SK-N-SH treated with all-trans-retinoic acid at 6 μM for 48 hours (cell line): ENCODE results near the gene ANKRD62.

ENCODE experiments used
- ATAC-seq: fragments of 200-7000 bp; cut with Tn5 transposase; 3 replicates; pipeline ENCODE4 v1.9.1; 2020; ENCODE audit warnings: mild to moderate bottlenecking, moderate library complexity
- ARNTL ChIP-seq: fragments of 450-650 bp; formaldehyde crosslinking; IDR thresholded peaks from 2 replicates; pipeline ENCODE4 v1.5.0; 2020; ENCODE audit warnings: low read depth, mild to moderate bottlenecking, moderate library complexity, borderline replicate concordance
- BACH2 ChIP-seq: fragments of 250-450 bp; sonication (Bioruptor Pico); IDR thresholded peaks from 2 replicates; pipeline ENCODE4 v1.9.0; 2021; ENCODE audit warnings: mild to moderate bottlenecking, borderline replicate concordance
- ESRRG ChIP-seq: fragments of 250-450 bp; sonication (Bioruptor Pico); IDR thresholded peaks from 2 replicates; pipeline ENCODE4 v1.6.1; 2021; ENCODE audit warnings: mild to moderate bottlenecking
- GLIS3 ChIP-seq: fragments of 250-450 bp; sonication (Bioruptor Pico); IDR thresholded peaks from 2 replicates; pipeline ENCODE4 v1.5.0; 2020; ENCODE audit warnings: mild to moderate bottlenecking, moderate library complexity
- ISL1 ChIP-seq: fragments of 250-450 bp; sonication (Bioruptor Pico); IDR thresholded peaks from 2 replicates; pipeline ENCODE4 v2.1.2; 2022; ENCODE audit warnings: mild to moderate bottlenecking, moderate library complexity
- OSR1 ChIP-seq: fragments of 250-450 bp; sonication (Bioruptor Pico); IDR thresholded peaks from 2 replicates; pipeline ENCODE4 v1.8.0; 2022; ENCODE audit warnings: moderate library complexity, mild to moderate bottlenecking, inconsistent platforms
- PPARA ChIP-seq: fragments of 250-450 bp; sonication (Bioruptor Pico); IDR thresholded peaks from 2 replicates; pipeline ENCODE4 v1.5.0; 2020; ENCODE audit warnings: mild to moderate bottlenecking, borderline replicate concordance
- TCF4 ChIP-seq: fragments of 250-450 bp; sonication (Bioruptor Pico); IDR thresholded peaks from 2 replicates; pipeline ENCODE4 v1.8.0; 2021; ENCODE audit warnings: mild to moderate bottlenecking, moderate library complexity, borderline replicate concordance
- TOX ChIP-seq: fragments of 250-450 bp; sonication (Bioruptor Pico); IDR thresholded peaks from 2 replicates; pipeline ENCODE4 v1.8.0; 2021; ENCODE audit warnings: mild to moderate bottlenecking, moderate library complexity, borderline replicate concordance
- ZC3H10 ChIP-seq: fragments of 250-450 bp; sonication (Bioruptor Pico); IDR thresholded peaks from 2 replicates; pipeline ENCODE4 v1.5.1; 2021; ENCODE audit warnings: mild to moderate bottlenecking, moderate library complexity
- ZFP3 ChIP-seq: fragments of 250-450 bp; sonication (Bioruptor Pico); IDR thresholded peaks from 2 replicates; pipeline ENCODE4 v1.5.0; 2020; ENCODE audit warnings: mild to moderate bottlenecking, moderate library complexity
- ZFP30 ChIP-seq: fragments of 450-650 bp; formaldehyde crosslinking; IDR thresholded peaks from 2 replicates; pipeline ENCODE4 v1.5.0; 2022; ENCODE audit warnings: mild to moderate bottlenecking, moderate library complexity
- ZNF565 ChIP-seq: fragments of 450-650 bp; formaldehyde crosslinking; conservative IDR thresholded peaks from 2 replicates; pipeline ENCODE4 v1.5.0; 2020; ENCODE audit warnings: low read depth, mild to moderate bottlenecking, moderate library complexity
- ZNF70 ChIP-seq: fragments of 450-650 bp; formaldehyde crosslinking; IDR thresholded peaks from 2 replicates; pipeline ENCODE4 v1.5.0; 2020; ENCODE audit warnings: mild to moderate bottlenecking, moderate library complexity
- ZNF8 ChIP-seq: fragments of 450-650 bp; formaldehyde crosslinking; IDR thresholded peaks from 2 replicates; pipeline ENCODE4 v1.5.0; 2020; ENCODE audit warnings: mild to moderate bottlenecking, moderate library complexity
- TF ChIP-seq, protein P1 (sequence below): fragments of 250-450 bp; sonication (Bioruptor Pico); IDR thresholded peaks from 2 replicates; pipeline ENCODE4 v1.5.0; 2020; ENCODE audit warnings: mild to moderate bottlenecking, moderate library complexity
- TF ChIP-seq, protein P2 (sequence below): fragments of 250-450 bp; sonication (Bioruptor Pico); IDR thresholded peaks from 2 replicates; pipeline ENCODE4 v1.5.1; 2021; ENCODE audit warnings: mild to moderate bottlenecking, moderate library complexity
- TF ChIP-seq, protein P3 (sequence below): fragments of 250-450 bp; sonication (Bioruptor Pico); IDR thresholded peaks from 2 replicates; pipeline ENCODE4 v1.8.0; 2021; ENCODE audit warnings: low read depth, mild to moderate bottlenecking, moderate library complexity, borderline replicate concordance
- TF ChIP-seq, protein P4 (sequence below): fragments of 250-450 bp; sonication (Bioruptor Pico); IDR thresholded peaks from 2 replicates; pipeline ENCODE4 v1.5.1; 2020; ENCODE audit warnings: low read depth, mild to moderate bottlenecking, moderate library complexity

Gene ANKRD62

DNA sequence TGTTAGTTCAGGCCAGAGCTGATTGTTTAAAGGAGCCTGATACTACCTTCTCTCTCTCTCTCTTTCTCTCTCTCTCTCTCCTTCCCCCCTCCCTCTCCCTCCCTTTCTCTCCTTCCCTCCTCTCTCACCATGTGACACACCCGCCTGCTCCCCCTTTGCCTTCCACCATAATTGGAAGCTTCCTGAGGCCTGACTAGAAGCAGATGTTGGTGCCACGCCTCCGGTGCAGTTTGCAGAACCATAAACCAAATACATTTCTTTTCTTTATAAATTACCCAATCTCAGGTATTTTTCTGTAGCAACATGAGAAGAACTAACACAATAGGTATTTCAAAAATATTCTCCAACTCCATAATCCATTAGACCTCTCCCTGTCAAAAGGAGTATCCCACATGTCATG lies 62.4 kb downstream of the ANKRD62 start:
- no peak for ATAC-seq
- no peak for TF ChIP-seq PPARA (CRISPR knock-in tag)
- no peak for TF ChIP-seq ISL1 (CRISPR knock-in tag)
- no peak for TF ChIP-seq OSR1
- TF ChIP-seq BACH2 (CRISPR knock-in tag), result no peak

DNA sequence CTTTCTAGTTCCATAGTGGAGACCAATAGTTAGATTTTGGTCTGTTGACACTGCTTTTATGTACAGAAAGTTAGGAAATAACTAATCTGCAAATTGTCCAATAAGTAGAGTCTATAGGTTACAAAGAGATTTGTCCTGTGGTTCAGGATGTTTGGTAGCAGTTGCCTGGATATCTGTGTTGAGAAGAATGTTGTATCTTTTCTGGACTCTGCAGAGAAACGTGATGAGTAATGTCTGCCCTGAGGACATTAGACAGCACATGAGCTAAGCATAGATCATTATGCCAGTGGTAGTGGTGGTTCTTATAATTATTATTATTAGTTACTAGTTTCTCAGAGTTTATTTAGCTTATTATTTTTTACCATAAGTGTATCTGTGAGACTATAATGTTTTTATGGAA lies 65.8 kb downstream of the ANKRD62 start:
- no peak for ATAC-seq

DNA sequence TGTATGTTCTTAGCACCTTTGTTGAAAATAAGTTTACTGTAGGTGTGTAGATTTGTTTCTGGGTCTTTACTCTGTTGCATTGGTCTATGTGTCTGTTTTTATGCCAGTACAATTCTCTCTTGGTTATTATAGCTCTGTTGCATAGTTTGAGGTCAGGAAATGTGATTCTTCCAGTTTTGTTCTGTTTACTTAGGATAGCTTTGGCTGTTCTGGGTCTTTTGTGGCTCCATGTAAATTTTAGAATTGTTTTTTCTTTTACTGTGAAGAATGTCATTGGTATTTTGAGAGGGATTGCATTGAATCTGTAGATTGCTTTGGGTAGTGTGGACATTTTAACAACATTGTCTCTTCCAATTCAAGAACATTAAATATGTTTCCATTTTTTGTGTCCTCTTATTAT lies 69.1 kb downstream of the ANKRD62 start:
- no peak for ATAC-seq
- no peak for TF ChIP-seq ZFP30
- TF ChIP-seq ZC3H10 (CRISPR knock-in tag), result no peak
- TF ChIP-seq OSR1, result no peak
- no peak for TF ChIP-seq TCF4 (CRISPR knock-in tag)
- TF ChIP-seq ISL1 (CRISPR knock-in tag), result no peak

More for the DNA sequence above, 65.8 kb downstream of the ANKRD62 start:
- TF ChIP-seq ZC3H10 (CRISPR knock-in tag) (no peak), ARNTL (no peak), ZNF70 (no peak), TOX (CRISPR knock-in tag) (no peak), OSR1 (no peak), ESRRG (CRISPR knock-in tag) (no peak), TCF4 (CRISPR knock-in tag) (no peak), ZNF8 (CRISPR knock-in tag) (no peak), BACH2 (CRISPR knock-in tag) (no peak), ZFP30 (no peak), GLIS3 (CRISPR knock-in tag) (no peak)
- TF ChIP-seq, protein P1, sequence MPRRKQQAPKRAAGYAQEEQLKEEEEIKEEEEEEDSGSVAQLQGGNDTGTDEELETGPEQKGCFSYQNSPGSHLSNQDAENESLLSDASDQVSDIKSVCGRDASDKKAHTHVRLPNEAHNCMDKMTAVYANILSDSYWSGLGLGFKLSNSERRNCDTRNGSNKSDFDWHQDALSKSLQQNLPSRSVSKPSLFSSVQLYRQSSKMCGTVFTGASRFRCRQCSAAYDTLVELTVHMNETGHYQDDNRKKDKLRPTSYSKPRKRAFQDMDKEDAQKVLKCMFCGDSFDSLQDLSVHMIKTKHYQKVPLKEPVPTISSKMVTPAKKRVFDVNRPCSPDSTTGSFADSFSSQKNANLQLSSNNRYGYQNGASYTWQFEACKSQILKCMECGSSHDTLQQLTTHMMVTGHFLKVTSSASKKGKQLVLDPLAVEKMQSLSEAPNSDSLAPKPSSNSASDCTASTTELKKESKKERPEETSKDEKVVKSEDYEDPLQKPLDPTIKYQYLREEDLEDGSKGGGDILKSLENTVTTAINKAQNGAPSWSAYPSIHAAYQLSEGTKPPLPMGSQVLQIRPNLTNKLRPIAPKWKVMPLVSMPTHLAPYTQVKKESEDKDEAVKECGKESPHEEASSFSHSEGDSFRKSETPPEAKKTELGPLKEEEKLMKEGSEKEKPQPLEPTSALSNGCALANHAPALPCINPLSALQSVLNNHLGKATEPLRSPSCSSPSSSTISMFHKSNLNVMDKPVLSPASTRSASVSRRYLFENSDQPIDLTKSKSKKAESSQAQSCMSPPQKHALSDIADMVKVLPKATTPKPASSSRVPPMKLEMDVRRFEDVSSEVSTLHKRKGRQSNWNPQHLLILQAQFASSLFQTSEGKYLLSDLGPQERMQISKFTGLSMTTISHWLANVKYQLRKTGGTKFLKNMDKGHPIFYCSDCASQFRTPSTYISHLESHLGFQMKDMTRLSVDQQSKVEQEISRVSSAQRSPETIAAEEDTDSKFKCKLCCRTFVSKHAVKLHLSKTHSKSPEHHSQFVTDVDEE, result no peak
- TF ChIP-seq, protein P2, sequence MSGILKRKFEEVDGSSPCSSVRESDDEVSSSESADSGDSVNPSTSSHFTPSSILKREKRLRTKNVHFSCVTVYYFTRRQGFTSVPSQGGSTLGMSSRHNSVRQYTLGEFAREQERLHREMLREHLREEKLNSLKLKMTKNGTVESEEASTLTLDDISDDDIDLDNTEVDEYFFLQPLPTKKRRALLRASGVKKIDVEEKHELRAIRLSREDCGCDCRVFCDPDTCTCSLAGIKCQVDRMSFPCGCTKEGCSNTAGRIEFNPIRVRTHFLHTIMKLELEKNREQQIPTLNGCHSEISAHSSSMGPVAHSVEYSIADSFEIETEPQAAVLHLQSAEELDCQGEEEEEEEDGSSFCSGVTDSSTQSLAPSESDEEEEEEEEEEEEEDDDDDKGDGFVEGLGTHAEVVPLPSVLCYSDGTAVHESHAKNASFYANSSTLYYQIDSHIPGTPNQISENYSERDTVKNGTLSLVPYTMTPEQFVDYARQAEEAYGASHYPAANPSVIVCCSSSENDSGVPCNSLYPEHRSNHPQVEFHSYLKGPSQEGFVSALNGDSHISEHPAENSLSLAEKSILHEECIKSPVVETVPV (CRISPR knock-in tag), result no peak
- TF ChIP-seq, protein P3, sequence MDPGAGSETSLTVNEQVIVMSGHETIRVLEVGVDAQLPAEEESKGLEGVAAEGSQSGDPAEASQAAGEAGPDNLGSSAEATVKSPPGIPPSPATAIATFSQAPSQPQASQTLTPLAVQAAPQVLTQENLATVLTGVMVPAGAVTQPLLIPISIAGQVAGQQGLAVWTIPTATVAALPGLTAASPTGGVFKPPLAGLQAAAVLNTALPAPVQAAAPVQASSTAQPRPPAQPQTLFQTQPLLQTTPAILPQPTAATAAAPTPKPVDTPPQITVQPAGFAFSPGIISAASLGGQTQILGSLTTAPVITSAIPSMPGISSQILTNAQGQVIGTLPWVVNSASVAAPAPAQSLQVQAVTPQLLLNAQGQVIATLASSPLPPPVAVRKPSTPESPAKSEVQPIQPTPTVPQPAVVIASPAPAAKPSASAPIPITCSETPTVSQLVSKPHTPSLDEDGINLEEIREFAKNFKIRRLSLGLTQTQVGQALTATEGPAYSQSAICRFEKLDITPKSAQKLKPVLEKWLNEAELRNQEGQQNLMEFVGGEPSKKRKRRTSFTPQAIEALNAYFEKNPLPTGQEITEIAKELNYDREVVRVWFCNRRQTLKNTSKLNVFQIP (CRISPR knock-in tag), result no peak

DNA sequence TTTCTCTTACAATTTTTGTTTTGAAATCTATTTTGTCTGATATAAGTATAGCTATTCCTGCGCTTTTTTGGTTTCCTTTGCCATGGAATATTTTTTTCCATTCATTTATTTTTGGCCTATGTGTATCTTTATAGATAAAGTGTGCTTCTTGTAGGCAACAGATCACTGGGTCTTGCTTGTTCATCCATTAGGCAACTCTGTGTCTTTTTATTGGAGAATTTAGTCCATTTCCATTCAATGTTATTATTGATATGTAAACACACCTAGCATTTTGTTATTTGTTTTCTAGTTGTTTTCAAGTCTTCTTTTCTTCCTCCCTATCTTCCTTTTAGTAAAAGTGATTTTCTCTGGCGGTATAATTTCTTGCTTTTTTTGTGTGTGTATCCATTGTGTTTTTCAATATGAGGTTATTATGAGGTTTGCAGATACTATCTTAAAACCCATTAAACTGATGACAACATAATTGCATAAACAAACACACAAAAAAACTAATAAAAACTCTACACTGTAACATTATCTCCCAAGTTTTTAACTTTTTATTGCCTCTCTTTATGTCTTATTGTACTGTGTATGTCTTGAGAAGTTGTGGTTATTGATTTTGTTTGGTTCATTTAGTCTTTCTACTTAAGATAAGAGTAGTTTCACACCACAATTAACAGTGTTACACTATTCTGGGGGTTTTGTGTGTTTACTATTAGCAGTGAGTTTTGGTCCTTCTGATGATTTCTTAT lies 71.6 kb downstream of the ANKRD62 start:
- no peak for ATAC-seq

More for the DNA sequence above, 71.6 kb downstream of the ANKRD62 start:
- no peak for TF ChIP-seq ZNF565 (CRISPR knock-in tag)
- no peak for TF ChIP-seq ZFP3 (CRISPR knock-in tag)
- TF ChIP-seq BACH2 (CRISPR knock-in tag), result no peak
- no peak for TF ChIP-seq ARNTL
- no peak for TF ChIP-seq ZFP30
- no peak for TF ChIP-seq TCF4 (CRISPR knock-in tag)
- no peak for TF ChIP-seq TOX (CRISPR knock-in tag)
- TF ChIP-seq, protein P4, sequence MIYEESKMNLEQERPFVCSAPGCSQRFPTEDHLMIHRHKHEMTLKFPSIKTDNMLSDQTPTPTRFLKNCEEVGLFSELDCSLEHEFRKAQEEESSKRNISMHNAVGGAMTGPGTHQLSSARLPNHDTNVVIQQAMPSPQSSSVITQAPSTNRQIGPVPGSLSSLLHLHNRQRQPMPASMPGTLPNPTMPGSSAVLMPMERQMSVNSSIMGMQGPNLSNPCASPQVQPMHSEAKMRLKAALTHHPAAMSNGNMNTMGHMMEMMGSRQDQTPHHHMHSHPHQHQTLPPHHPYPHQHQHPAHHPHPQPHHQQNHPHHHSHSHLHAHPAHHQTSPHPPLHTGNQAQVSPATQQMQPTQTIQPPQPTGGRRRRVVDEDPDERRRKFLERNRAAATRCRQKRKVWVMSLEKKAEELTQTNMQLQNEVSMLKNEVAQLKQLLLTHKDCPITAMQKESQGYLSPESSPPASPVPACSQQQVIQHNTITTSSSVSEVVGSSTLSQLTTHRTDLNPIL (CRISPR knock-in tag), result no peak
- TF ChIP-seq, all 23 proteins: peak for 0
